Measurements from ENCODE around the gene BCAS4.

Gene BCAS4

GRCh38 chr20:50823319-50823718 is 28.5 kb downstream of the BCAS4 start:
- DNase-seq (ENCODE audit: low read depth in 2 of 2) = no peak

DNA sequence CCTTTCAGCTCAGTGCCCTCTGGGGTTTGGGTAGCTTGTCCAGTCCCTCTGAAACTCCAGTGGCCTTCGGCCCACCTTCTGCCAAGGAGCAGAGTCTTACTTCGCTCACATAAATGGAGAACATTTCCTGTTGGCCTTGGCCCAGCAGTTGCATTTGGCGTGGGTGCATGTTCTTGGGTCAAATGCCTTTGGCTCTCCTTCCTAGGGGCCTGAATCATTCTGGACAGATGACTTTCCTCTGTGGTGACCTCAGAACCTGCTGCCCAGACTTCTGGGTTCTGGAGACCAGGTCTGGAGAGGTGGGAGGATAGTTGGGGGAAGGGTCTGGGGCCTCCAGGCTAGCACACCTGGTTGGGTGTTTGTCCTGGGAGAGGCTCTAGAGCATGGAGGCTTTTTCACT is 29.3 kb downstream of the BCAS4 start:
- no peak for DNase-seq (ENCODE audit: low read depth in 2 of 2)

GRCh38 chr20:50826121-50826520 is 31.3 kb downstream of the BCAS4 start:
- DNase-seq (ENCODE audit: low read depth in 2 of 2) = no peak

GRCh38 chr20:50828363-50829136 is 33.7 kb downstream of the BCAS4 start:
- no peak for DNase-seq (ENCODE audit: low read depth in 2 of 2)

GRCh38 chr20:50831622-50832021 is 36.8 kb downstream of the BCAS4 start:
- no peak for DNase-seq (ENCODE audit: low read depth in 2 of 2)

DNA sequence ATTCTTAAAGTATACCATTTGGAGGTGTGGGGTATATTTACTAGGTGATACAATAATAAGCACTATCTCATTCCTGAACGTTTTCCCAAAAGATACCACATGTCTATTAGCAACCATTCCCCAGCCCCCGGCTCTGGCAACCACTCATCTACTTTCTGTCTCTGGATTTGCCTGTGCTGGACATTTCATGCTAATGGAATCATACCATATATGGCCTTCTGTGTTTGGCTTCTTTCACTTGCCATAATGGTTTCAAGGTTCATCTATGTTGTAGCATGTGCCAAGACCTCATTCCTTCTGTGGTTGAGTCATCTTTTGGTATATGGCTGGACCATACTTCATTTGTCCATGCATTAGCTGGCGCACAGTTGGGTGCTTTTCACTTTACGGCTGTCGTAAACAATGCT is 39.7 kb downstream of the BCAS4 start:
- no peak for DNase-seq (ENCODE audit: low read depth in 2 of 2)

DNA sequence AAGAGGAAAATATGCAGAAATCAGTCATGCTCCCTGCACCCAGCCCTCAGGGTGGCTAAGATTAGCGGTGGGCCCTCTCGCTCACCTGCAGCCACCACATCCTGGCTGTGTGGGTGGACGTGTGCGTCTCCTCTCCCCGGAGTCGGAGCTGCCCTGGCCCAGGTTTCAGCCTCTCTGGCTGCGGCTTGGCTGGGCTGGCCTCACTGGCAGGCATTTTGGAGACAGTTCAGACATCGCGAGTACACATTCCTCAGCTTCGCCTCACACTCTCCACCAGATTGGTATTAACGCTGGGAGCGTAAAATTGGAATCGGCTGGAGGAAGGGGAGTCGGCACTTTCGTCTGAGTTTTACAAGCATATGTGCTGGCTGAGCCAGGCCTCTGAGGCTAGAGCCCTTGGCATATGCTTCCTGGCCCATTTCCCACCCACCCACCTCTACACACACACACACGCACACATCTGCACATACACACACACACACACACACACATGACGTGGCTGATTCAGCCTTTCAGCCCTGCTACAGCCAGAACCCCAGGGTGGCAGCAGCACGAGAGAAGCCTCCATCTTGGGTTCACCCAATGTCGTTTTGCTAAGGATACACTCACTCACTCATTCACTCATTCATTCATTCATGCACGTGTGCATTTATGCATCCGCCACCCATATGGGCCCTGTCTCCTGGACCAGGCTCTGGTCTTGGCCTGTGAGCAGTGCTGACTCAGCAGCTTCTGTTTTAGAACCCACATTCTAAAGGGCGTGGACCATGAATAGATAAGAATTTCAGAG is 42.9 kb downstream of the BCAS4 start:
- no peak for DNase-seq (ENCODE audit: low read depth in 2 of 2)

DNA sequence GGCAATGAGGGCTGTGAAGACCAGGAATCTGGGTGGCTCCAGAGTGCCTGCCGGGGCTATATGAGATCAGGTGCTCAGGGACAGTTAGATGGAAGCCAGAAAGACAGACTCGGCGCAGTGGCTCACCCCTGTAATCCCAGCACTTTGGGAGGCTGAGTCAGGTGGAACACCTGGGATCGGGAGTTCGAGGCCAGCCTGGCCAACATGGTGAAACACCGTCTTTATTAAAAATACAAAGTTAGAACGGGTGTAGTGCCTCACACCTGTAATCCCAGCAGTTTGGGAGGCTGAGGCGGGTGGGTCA is 43.4 kb downstream of the BCAS4 start:
- no peak for DNase-seq (ENCODE audit: low read depth in 2 of 2)

DNA sequence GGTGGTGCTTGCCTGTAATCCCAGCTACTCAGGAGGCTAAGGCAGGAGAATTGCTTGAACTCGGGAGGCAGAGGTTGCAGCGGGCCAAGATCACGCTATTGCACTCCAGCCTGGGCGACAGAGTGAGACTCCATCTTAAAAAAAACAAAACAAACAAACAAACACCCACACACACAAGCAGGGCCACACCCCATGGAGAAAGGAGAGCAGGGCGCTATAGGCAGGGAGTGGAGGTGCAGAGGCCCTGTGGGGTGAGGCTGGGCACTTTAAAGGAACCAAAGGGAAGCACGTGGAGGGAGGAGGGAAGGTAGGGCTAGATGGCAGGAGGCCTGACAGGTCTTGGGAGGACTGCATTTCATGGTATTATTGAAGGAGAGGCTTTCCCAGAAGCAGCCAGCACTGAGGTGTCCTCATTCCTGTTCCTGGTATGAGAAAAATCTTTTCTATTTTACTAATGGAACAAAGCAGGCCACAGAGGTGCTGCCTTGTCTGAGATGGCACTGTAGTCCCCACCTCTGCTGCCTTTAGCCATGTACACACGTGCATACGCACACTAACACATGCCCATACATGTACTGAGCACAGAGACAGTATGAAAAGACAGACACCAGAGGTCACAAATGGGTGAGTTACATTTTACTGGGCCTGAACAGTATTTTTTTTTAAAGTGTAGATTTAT is 44.0 kb downstream of the BCAS4 start:
- no peak for DNase-seq (ENCODE audit: low read depth in 2 of 2)

GRCh38 chr20:50842821-50843220 is 48.0 kb downstream of the BCAS4 start:
- DNase-seq (ENCODE audit: low read depth in 2 of 2) = no peak

DNA sequence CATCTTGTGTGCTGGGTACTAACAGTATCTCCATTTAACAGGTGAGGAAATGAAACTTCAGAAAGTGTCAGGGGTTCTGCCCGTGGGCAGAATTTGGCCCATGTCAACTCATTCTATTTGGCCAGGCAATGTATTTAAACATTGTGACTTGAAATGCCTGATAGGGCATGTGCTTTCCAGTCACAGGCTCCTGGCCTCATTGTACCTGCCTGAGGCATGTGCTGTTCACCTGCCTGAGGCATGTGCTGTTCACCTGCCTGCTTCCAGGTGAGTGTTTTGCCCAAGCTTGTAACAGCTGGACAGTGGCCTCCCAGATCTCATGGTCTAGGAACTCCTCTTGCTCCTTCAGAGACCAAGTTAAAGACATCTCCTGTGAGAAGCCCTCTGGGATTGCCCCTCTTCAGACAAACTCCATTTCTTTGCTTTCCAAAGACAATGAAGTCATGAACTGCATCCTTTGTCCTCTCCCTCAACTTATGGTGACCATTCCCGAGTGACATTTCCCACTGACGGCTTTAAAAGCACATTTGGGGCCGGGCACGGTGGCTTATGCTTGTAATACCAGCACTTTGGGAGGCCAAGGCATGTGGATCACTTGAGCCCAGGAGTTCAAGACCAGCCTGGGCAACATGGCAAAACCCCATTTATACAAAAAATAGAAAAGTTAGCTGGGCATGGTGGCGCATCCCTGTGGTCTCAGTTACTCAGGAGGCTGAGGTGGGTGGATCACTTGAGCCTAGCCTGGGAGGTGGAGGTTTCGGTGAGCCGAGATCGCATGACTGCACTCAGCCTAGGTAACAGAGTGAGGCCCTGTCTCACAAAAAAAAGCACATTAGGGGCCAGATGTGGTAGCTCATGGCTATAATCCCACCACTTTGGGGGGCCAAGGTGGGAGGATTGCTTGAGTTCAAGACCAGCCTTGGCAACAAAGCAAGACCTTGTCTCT is 48.7 kb downstream of the BCAS4 start:
- no peak for DNase-seq (ENCODE audit: low read depth in 2 of 2)

DNA sequence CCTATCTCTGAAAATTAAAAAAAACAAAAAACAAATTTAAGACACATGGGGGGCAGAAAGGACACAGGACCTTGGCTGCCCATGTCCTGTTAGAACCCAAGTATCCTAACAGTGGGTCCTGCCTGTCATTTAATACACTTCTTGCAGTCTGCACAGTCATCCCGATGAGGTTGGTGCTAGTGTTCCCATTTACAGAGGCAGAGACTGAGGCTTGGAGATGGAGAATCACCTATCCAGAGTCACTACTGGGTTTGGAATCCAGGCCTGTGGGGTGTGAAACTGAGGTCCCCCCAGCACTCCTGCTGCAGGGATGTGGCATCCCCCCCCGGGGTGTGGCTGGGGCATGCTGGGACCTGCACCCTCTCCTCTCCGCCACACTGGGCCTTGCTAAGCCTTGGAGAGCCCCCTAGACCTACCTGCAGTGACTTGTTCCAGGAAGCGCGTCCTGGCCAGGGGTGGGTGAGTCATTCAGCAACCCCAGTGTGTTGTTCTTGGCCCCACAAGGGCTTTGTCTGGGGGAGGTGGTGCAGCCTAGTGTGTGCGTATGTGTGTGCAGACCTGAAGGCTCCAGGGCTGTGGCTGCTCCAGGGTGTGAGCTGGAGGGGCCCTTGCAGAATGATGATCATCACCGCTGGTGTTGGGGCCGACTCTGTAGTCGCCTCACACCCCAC is 49.7 kb downstream of the BCAS4 start:
- DNase-seq (ENCODE audit: low read depth in 2 of 2) = peak; percentile 20 to 27

DNA sequence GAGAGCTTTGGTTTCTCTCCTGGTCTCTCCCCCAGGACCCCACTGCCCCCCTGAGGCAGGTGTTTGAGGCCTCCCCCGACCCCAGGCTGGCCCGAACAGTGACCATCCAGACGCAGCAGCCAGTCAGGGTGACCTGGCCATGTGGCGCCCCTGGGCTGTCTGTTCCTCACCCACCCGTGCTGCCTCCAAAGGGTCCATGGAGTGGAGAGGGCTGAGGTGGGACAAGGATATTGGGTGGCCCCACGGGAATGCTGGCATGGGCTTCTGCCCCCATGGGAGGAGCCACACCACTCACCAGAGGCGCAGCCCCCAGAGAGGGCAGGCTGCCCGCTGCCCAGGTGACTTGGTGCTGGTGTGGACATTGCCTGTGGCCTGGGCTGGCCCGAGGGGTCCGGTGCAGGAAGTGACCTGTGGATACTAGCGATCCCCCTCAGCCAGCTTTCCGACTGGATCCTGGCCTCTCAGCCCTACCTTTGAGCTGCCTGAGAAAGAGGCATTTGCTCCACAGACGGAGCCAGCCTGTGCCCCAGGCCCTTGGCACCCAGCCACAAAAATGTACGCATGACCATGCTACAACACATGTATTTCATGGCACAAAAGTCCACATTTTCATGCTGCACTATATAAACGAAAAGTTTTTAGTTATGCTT is 50.8 kb downstream of the BCAS4 start:
- no peak for DNase-seq (ENCODE audit: low read depth in 2 of 2)

GRCh38 chr20:50848341-50848808 is 53.5 kb downstream of the BCAS4 start:
- no peak for DNase-seq (ENCODE audit: low read depth in 2 of 2)

DNA sequence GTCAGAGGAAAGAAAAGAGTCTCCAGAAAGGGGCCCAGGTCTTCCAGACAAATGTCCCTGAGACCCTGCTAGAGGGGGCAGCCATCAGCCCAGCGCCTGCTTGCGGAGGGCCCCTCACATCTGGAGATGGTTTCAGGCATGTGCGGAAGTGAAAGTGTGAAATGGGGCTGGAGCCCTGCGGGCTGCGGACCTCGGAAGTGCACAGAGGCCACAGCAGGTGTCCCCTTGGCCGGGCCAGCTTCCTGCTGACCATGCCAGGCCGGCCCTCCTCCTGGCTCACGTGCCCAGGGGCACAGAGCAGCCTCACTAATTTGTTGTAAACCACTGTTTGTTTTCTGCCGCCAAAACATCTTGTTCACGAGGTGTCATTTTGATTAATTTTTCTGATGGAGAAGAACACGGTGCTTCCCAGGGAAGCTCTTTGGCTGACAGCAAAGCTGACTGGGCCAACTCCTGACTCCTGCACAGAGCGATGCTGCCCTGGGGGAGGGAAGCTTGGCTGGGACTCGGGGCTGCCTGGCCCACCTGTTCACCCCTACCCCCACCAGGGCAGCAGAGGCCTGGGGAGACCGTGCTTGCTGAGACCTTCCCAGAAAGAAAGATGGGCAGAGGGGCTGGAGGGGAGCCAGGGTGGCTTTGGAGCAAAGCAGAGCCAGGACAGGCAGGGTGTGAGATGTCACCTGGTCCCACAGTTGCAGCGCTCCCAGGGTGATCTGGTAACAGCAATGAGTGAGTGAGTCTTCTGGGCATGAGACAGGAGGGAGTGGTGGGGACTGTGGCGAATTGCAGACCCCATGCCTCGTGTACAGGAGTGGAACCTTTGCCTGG is 54.2 kb downstream of the BCAS4 start:
- DNase-seq (ENCODE audit: low read depth in 2 of 2) = no peak

DNA sequence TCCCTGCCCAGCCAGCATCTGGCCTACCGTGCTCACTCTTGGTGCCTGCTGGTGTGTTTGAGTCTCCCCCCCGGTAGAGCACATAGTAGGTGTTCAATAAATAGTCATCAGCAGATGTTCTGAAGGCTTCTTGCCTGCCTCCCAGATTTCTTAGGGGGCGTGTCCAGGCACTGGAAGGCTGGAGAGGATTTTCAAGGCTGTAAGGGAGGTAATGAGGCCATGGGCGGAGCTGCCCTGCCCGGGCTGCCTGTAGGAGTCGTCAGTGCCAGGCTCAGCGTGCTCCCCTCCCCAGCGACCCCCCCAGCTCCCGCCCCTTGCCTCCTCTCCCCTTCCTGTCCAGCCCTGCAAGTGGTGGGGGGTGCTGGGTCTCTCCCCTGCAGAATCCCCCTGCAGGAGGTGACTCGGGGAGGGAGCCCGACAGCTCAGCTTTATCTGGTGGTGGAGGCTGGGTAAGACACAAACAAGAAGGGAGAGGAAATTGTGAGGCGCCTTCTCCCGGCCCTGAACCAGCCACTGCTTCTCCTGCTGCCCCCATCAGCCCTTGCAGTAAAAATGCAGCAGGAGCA is 55.9 kb downstream of the BCAS4 start:
- DNase-seq (ENCODE audit: low read depth in 2 of 2) = no peak

GRCh38 chr20:50852085-50852484 is 57.2 kb downstream of the BCAS4 start:
- no peak for DNase-seq (ENCODE audit: low read depth in 2 of 2)

DNA sequence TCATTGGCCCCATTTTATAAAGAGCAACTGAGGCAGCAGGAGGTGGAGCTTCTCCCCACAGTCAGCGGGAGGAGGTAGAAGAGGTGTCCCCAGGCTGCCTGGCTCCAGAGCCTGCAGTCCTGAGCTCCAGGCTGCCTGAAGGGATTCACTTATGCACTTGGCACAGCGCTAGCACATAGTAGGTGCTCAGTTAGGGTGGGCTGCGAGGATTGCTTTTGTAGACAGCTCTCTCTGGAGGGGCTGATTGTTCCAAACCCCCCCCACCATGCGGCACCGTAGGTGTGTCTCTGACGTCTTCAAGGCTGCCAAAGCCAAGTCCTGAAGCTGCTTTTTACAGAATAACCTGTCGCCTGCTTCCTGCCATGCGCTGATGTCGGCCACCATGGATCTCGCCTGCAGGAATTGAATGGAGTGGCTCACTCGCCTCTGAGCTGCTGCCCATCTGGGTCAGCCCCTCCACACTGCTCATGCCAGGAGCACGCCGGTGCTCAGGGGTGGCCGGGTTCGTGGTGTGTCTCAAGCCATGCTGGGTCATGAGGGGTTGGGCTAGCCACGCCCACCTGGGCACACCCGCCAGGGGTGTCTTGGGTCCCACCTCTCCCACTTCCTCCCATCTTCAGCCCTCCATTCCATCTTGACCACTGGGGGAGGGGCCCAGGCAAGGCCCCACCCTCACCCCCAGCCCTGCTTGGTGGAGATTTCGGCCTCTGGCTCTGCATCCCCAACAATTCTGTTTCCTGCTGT is 59.8 kb downstream of the BCAS4 start:
- DNase-seq (ENCODE audit: low read depth in 2 of 2) = no peak

Measured in activated CD8-positive, alpha-beta memory T cell treated with anti-CD3 and anti-CD28 coated beads for 4 hours (primary cell).